ENCODE results near the gene GALM. TPM values are rescaled to one million over a fixed set of nuclear protein-coding genes. Genes with fewer than 3 reads are reported as not detected.
"Not testable (repeated sequence)": the region's sequence is repeated elsewhere in the genome, so short reads cannot be mapped to it uniquely, and the experiment has no call there.

GALM gene
- total RNA-seq, 1 experiment from 2014 or later, result 8.2 TPM

DNA sequence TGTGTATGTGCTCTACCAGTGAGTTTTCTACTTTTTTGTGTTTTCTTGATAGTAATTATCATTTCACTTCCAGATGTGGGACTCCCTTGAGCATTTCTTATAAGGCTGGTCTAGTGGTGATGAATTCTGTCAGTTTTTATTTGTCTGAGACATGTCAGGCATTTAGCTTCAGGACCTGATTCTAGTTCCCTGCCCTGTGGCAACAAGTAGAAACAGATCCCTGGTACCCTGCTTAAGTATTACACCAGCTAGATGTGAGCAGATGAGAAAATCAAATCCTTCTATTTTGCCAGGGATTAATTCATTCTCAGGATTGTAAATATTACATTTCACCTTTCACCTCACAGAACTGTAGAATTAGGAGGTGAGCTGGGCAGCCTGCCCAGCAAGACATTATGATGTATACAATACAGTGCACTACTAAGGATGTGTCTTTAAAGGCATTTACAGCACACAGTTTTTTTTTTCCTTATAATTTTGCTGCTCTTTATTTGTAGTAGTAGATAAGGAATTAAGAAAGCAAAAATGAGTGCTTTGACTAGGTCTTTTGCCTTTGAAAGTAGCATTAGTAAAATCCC lies 35.1 kb downstream of the GALM start:
- Histone ChIP-seq H3K4me1 (replicated peaks) (no peaks in the 10 kb centered on the region; the same call in 1 of the 2 replicates), H3K36me3 (no peaks in the 10 kb centered on the region), H3K27ac (no peak overlapping the region), H3K27me3 (replicated peaks) (no peaks in the 10 kb centered on the region), H3K9me3 (replicated peaks) (no peaks in the 10 kb centered on the region), H3K4me3 (no peak overlapping the region)
- DNase-seq (ENCODE audit: low read depth in 1 of 2, low spot score in 2 of 2), result no peak

GRCh38 chr2:38701542-38701941 lies 35.6 kb downstream of the GALM start:
- Histone ChIP-seq H3K4me1 (replicated peaks) (no peaks in the 10 kb centered on the region; the same call in 1 of the 2 replicates), H3K27me3 (replicated peaks) (no peaks in the 10 kb centered on the region), H3K36me3 (no peaks in the 10 kb centered on the region), H3K4me3 (no peak overlapping the region), H3K27ac (no peak overlapping the region), H3K9me3 (replicated peaks) (no peaks in the 10 kb centered on the region)
- no peak for DNase-seq (ENCODE audit: low read depth in 1 of 2, low spot score in 2 of 2)

DNA sequence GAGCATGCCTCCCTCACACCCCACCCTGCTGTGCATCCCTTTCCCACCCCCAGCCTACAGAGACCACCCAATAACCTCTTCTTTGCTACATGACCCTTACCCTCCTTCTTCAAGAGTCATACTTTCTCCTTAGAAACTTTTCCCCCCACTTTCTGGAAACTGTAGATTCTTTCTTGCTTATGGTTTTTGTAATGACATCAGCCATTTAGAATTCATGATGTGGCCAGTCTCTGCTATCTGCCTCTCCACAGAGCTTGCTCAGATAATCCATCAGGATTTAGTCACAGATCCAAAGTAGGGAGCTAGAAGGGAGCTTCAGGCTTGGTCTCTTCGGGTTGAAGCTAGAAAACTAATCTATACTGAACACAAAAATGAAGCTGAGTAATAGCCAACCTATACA lies 36.5 kb downstream of the GALM start:
- peak in 1 of 2 experiments; percentile 40 for DNase-seq (ENCODE audit: low read depth in 1 of 2, low spot score in 2 of 2)
- H3K27me3 ChIP-seq (replicated peaks), result no peaks in the 10 kb centered on the region
- no peaks in the 10 kb centered on the region for H3K9me3 ChIP-seq (replicated peaks)
- H3K4me1 ChIP-seq (replicated peaks), result no peaks in the 10 kb centered on the region; the same call in 1 of the 2 replicates
- H3K4me3 ChIP-seq, result no peak overlapping the region
- no peaks in the 10 kb centered on the region for H3K36me3 ChIP-seq
- H3K27ac ChIP-seq, result no peak overlapping the region

- not testable (repeated sequence) for DNase-seq (ENCODE audit: low read depth in 1 of 2, low spot score in 2 of 2); H3K27me3 ChIP-seq (replicated peaks); H3K4me1 ChIP-seq (replicated peaks)
Observed at GRCh38 chr2:38703336-38703735, 37.4 kb downstream of the GALM start.

GRCh38 chr2:38704664-38705063 lies 38.8 kb downstream of the GALM start:
- H3K36me3 ChIP-seq, result no peaks in the 10 kb centered on the region
- H3K27ac ChIP-seq, result no peak overlapping the region
- H3K4me1 ChIP-seq (replicated peaks), result no peaks in the 10 kb centered on the region; the same call in 1 of the 2 replicates
- no peak for DNase-seq (ENCODE audit: low read depth in 1 of 2, low spot score in 2 of 2)
- no peaks in the 10 kb centered on the region for H3K9me3 ChIP-seq (replicated peaks)
- no peak overlapping the region for H3K4me3 ChIP-seq
- no peaks in the 10 kb centered on the region for H3K27me3 ChIP-seq (replicated peaks)

More at GRCh38 chr2:38703336-38703735, 37.4 kb downstream of the GALM start:
- H3K36me3 ChIP-seq; H3K9me3 ChIP-seq (replicated peaks); H3K27ac ChIP-seq; H3K4me3 ChIP-seq: not testable (repeated sequence)

GRCh38 chr2:38706846-38707345 lies 41.0 kb downstream of the GALM start:
- no peak overlapping the region for H3K27ac ChIP-seq
- H3K27me3 ChIP-seq (replicated peaks), result no peaks in the 10 kb centered on the region
- no peaks in the 10 kb centered on the region for H3K9me3 ChIP-seq (replicated peaks)
- no peaks in the 10 kb centered on the region for H3K36me3 ChIP-seq
- H3K4me1 ChIP-seq (replicated peaks), result no peaks in the 10 kb centered on the region; the same call in 1 of the 2 replicates
- DNase-seq (ENCODE audit: low read depth in 1 of 2, low spot score in 2 of 2), result no peak
- H3K4me3 ChIP-seq, result no peak overlapping the region

DNA sequence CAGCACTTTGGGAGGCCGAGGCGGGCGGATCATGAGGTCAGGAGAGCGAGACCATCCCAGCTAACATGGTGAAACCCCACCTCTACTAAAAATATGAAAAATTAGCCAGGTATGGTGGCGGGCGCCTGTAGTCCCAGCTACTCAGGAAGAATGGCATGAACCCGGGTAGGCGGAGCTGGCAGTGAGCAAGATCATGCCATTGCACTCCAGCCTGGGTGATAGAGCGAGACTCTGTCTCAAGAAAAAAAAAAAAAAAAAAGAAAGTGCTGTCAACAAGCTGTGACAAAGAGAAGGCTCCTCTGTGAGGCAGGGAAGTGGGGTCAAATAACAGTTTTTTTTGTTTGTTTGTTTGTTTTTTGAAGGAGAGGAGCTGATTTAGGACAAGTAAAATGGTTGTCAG lies 42.6 kb downstream of the GALM start:
- DNase-seq (ENCODE audit: low read depth in 1 of 2, low spot score in 2 of 2); H3K27ac ChIP-seq; H3K27me3 ChIP-seq (replicated peaks); H3K36me3 ChIP-seq; H3K4me1 ChIP-seq (replicated peaks); H3K4me3 ChIP-seq; H3K9me3 ChIP-seq (replicated peaks): not testable (repeated sequence)

- H3K36me3 ChIP-seq, result no peaks in the 10 kb centered on the region
- no peaks in the 10 kb centered on the region for H3K9me3 ChIP-seq (replicated peaks)
- no peaks in the 10 kb centered on the region for H3K27me3 ChIP-seq (replicated peaks)
- H3K27ac ChIP-seq, result no peak overlapping the region
- H3K4me3 ChIP-seq, result no peak overlapping the region
- no peak for DNase-seq (ENCODE audit: low read depth in 1 of 2, low spot score in 2 of 2)
- no peaks in the 10 kb centered on the region for H3K4me1 ChIP-seq (replicated peaks)
Observed at GRCh38 chr2:38708900-38709566, 43.1 kb downstream of the GALM start.

DNA sequence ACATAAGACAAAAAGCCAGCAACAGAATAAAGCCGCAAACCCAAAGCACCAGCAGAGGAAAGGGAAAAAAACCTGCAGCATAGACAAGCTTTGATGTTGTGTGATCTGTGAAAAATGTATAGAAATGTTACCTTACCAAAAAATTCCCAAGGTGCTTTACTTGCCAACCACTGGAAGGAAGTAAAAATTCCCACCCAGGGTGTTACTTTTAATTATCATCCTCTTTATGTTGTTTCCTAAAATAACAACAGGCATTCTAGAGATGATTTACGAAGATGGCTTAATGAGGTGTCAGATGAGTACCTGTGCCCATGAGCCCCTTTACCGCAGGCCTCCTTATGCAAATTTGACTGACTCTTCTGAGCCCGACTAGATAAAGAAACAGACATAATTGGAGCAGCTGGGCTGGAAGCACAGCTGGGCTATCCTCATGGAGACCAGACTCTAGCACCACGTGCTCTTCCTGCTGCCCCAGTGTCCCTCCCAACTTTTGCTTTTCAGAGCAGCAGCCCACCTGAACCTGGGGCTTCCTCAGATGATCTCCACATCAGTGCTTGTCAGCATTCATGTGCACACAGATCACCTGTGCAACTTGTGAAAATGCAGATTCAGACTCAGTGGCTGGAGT lies 43.8 kb downstream of the GALM start:
- Histone ChIP-seq H3K27me3 (replicated peaks) (no peaks in the 10 kb centered on the region), H3K27ac (no peak overlapping the region), H3K4me1 (replicated peaks) (no peaks in the 10 kb centered on the region), H3K9me3 (replicated peaks) (no peaks in the 10 kb centered on the region), H3K4me3 (no peak overlapping the region), H3K36me3 (no peaks in the 10 kb centered on the region)
- no peak for DNase-seq (ENCODE audit: low read depth in 1 of 2, low spot score in 2 of 2)

DNA sequence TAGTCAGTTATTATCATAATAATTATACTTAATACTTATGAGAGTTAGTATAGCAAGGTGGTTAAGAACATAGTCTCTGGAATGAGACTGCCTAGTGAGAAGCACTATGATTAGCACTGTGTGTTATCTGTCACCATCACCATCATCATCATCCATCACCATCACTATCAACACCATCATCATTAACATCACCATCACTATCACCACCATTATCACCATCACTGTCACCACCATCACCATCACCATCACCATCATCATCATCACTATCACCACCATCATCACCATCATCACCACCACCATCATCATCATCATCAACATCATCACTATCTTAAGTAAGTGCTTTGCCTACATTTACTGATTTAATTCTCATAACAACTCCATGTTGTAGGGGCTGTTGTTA lies 45.6 kb downstream of the GALM start:
- Histone ChIP-seq H3K36me3 (no peaks in the 10 kb centered on the region), H3K9me3 (replicated peaks) (no peaks in the 10 kb centered on the region), H3K4me1 (replicated peaks) (no peaks in the 10 kb centered on the region), H3K4me3 (no peak overlapping the region), H3K27me3 (replicated peaks) (no peaks in the 10 kb centered on the region), H3K27ac (no peak overlapping the region)
- no peak for DNase-seq (ENCODE audit: low read depth in 1 of 2, low spot score in 2 of 2)

GRCh38 chr2:38712413-38712812 lies 46.5 kb downstream of the GALM start:
- Histone ChIP-seq H3K36me3 (no peaks in the 10 kb centered on the region), H3K9me3 (replicated peaks) (no peaks in the 10 kb centered on the region), H3K4me3 (no peak overlapping the region), H3K27ac (no peak overlapping the region), H3K4me1 (replicated peaks) (no peaks in the 10 kb centered on the region), H3K27me3 (replicated peaks) (no peaks in the 10 kb centered on the region)
- no peak for DNase-seq (ENCODE audit: low read depth in 1 of 2, low spot score in 2 of 2)

DNA sequence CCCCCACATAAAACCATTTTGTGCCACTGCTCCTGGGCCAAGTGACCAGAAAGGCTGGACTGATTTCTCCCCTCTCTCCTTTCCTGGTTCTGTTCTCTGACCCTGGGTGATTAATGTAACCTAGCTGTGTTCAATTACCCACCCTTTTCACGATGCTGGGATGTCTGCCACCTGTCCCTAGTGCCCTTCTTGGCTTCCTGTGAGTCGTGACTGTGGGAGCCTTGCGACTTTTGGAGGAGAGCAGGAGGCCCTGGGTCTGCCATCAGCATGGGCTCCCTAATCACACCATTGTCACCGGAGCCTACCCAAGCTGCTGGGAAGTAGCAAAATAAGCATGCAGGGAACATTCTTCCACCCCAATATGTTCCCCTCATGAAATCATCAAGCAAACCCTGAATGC lies 47.0 kb downstream of the GALM start:
- Histone ChIP-seq H3K9me3 (replicated peaks) (no peaks in the 10 kb centered on the region), H3K36me3 (no peaks in the 10 kb centered on the region), H3K4me3 (no peak overlapping the region), H3K4me1 (replicated peaks) (no peaks in the 10 kb centered on the region), H3K27me3 (replicated peaks) (no peaks in the 10 kb centered on the region), H3K27ac (no peak overlapping the region)
- DNase-seq (ENCODE audit: low read depth in 1 of 2, low spot score in 2 of 2), result no peak

DNA sequence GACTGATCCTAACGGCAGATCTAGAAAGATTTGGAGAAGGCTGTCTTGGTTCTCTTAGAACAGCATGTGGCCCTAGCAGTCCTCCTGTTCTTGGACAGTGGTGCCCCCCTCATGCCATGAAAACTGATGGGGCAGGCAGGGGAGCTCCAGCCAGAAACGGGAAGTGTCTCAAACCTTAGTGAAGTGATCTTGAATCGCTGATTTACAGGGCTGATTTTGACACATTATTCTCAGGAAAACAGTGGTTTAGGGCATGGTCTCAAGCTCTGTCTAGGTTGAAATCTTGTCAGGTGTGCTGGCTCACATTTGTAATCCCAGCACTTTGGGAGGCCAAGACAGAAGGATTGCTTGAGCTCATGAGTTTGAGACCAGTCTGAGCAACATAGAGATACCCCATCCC lies 47.4 kb downstream of the GALM start:
- DNase-seq (ENCODE audit: low read depth in 1 of 2, low spot score in 2 of 2), result no peak
- Histone ChIP-seq H3K27me3 (replicated peaks) (no peaks in the 10 kb centered on the region), H3K27ac (no peak overlapping the region), H3K36me3 (no peaks in the 10 kb centered on the region), H3K4me3 (no peak overlapping the region), H3K9me3 (replicated peaks) (no peaks in the 10 kb centered on the region), H3K4me1 (replicated peaks) (no peaks in the 10 kb centered on the region)

GRCh38 chr2:38714941-38715340 lies 49.0 kb downstream of the GALM start:
- H3K27ac ChIP-seq; DNase-seq (ENCODE audit: low read depth in 1 of 2, low spot score in 2 of 2); H3K27me3 ChIP-seq (replicated peaks); H3K4me3 ChIP-seq; H3K9me3 ChIP-seq (replicated peaks); H3K4me1 ChIP-seq (replicated peaks); H3K36me3 ChIP-seq: not testable (repeated sequence)
